Measurements from ENCODE around the gene KIAA1217.

DNA sequence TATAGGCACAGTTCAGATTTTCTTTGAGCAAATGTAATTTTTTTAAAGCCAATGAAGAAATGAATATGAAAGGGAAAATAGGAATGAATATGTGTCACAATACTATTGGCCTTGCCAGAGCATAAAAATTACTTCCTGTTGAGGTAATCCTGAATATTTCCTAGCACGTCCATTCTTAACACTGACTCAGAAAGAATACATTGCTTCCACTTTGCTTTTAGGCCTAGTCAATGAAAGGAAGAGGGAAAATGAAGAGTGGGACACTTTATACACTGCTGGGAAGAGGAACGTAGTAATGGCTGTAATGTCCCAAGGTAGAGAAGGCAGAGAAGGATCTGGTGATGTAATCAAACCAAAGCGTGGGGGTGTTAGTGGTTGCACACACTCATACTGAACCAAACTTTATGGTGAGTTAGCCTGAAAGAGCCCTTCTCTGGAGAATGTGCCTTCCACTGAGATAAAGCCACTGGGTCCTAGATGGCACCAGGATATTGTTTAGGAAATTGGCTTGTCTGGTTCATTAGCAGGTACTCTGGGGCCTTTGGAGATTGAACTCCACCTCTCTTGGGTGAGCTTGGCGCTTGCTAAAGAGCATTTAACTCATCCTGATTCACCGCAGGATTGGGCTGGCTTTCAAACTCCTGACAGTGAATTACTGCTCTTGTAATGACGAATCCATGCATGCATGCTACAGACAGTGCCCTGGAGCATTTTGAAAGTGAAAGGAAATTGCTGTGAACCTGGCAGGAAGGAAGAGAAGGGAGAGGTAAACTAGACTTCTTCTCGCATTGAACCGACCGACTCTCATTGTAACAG lies 254.9 kb downstream of the KIAA1217 start:
- TF ChIP-seq, protein P1, sequence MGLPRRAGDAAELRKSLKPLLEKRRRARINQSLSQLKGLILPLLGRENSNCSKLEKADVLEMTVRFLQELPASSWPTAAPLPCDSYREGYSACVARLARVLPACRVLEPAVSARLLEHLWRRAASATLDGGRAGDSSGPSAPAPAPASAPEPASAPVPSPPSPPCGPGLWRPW (IDR thresholded peaks at IDR 0.05): no peak
- TF ChIP-seq MYC (IDR thresholded peaks at IDR 0.05; ENCODE audit: borderline replicate concordance, low read length) (no peak), POLR2A (IDR thresholded peaks at IDR 0.05; ENCODE audit: low read length) (no peak), RCOR1 (IDR thresholded peaks at IDR 0.05; ENCODE audit: low read depth, low read length) (no peak), GATA3 (IDR thresholded peaks at IDR 0.05; ENCODE audit: borderline replicate concordance) (no peak)
- TF ChIP-seq, protein P2, sequence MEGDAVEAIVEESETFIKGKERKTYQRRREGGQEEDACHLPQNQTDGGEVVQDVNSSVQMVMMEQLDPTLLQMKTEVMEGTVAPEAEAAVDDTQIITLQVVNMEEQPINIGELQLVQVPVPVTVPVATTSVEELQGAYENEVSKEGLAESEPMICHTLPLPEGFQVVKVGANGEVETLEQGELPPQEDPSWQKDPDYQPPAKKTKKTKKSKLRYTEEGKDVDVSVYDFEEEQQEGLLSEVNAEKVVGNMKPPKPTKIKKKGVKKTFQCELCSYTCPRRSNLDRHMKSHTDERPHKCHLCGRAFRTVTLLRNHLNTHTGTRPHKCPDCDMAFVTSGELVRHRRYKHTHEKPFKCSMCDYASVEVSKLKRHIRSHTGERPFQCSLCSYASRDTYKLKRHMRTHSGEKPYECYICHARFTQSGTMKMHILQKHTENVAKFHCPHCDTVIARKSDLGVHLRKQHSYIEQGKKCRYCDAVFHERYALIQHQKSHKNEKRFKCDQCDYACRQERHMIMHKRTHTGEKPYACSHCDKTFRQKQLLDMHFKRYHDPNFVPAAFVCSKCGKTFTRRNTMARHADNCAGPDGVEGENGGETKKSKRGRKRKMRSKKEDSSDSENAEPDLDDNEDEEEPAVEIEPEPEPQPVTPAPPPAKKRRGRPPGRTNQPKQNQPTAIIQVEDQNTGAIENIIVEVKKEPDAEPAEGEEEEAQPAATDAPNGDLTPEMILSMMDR (IDR thresholded peaks at IDR 0.05): no peak
- TF ChIP-seq, protein P3, sequence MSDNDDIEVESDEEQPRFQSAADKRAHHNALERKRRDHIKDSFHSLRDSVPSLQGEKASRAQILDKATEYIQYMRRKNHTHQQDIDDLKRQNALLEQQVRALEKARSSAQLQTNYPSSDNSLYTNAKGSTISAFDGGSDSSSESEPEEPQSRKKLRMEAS (IDR thresholded peaks at IDR 0.05): no peak
